Liver (tissue), 9 donors: ENCODE measurements around the gene CDH4. TPM values are rescaled to one million over a fixed set of nuclear protein-coding genes. Genes with fewer than 3 reads are reported as not detected.

Experiments
- DNase-seq: peaks from one replicate; pipeline ENCODE4 v3.0.0-alpha.2; 2017; ENCODE audit warnings: low spot score
- H3K27ac ChIP-seq, 2 donors: one replicate each; pipeline ENCODE4 v1.7.0; 2013; ENCODE audit warnings: inconsistent platforms in 2 of 2, low read length in 2 of 2, control low read depth in 1 of 2, low read depth in 1 of 2, mild to moderate bottlenecking in 1 of 2
- H3K27me3 ChIP-seq, 4 donors: one replicate each; pipeline versions ENCODE4 v1.6.1 to v1.7.0; 2013; ENCODE audit warnings: low read length in 3 of 4, inconsistent platforms in 1 of 4, mild to moderate bottlenecking in 1 of 4, moderate library complexity in 1 of 4; ENCODE audit not compliant: control insufficient read depth in 4 of 4, insufficient read depth in 4 of 4
- H3K36me3 ChIP-seq, 4 donors: one replicate each; pipeline versions ENCODE4 v1.6.1 to v1.7.0; 2013; ENCODE audit warnings: low read length in 3 of 4, mild to moderate bottlenecking in 3 of 4, low read depth in 1 of 4, moderate library complexity in 1 of 4; ENCODE audit not compliant: control insufficient read depth in 4 of 4, insufficient read depth in 3 of 4
- H3K4me1 ChIP-seq, 4 donors: one replicate each; pipeline versions ENCODE4 v1.6.1 to v1.7.0; 2013; ENCODE audit warnings: low read length in 3 of 4, mild to moderate bottlenecking in 3 of 4, moderate library complexity in 1 of 4; ENCODE audit not compliant: control insufficient read depth in 4 of 4, insufficient read depth in 4 of 4
- H3K4me3 ChIP-seq, 3 donors: one replicate each; pipeline versions ENCODE4 v1.6.1 to v1.7.0; 2013; ENCODE audit warnings: low read length in 3 of 3, control low read depth in 1 of 3, low read depth in 1 of 3, mild to moderate bottlenecking in 1 of 3
- H3K9ac ChIP-seq, 2 donors: one replicate each; pipeline ENCODE4 v1.7.0; 2013; ENCODE audit warnings: low read length in 2 of 2, mild to moderate bottlenecking in 2 of 2, moderate library complexity in 2 of 2, control low read depth in 1 of 2, low read depth in 1 of 2
- H3K9me3 ChIP-seq, 4 donors: one replicate each; pipeline versions ENCODE4 v1.6.1 to v1.7.0; 2013; ENCODE audit warnings: low read length in 3 of 4; ENCODE audit not compliant: control insufficient read depth in 4 of 4
- ATF3 ChIP-seq: IDR thresholded peaks from 2 replicates; pipeline ENCODE4 v1.6.1; 2016; ENCODE audit warnings: antibody characterized with exemption
- EGR1 ChIP-seq, 2 donors: IDR thresholded peaks; 2 replicates each; pipeline ENCODE4 v1.6.1; 2016 to 2018; ENCODE audit warnings: antibody characterized with exemption in 2 of 2, low read depth in 2 of 2
- FOXA2 ChIP-seq: IDR thresholded peaks from 2 replicates; pipeline ENCODE4 v1.6.1; 2016; ENCODE audit warnings: antibody characterized with exemption
- GABPA ChIP-seq, 2 donors: IDR thresholded peaks in 1 of 2; conservative IDR thresholded peaks in 1 of 2; 2 replicates each; pipeline ENCODE4 v1.6.1; 2016; ENCODE audit warnings: antibody characterized with exemption in 2 of 2, mild to moderate bottlenecking in 1 of 2, moderate library complexity in 1 of 2
- HNF4A ChIP-seq, 2 donors: conservative IDR thresholded peaks; 2 replicates each; pipeline ENCODE4 v1.6.1; 2016; ENCODE audit warnings: antibody characterized with exemption in 2 of 2, mild to moderate bottlenecking in 2 of 2
- HNF4G ChIP-seq: IDR thresholded peaks from 2 replicates; pipeline ENCODE4 v1.6.1; 2016; ENCODE audit warnings: antibody characterized with exemption
- JUND ChIP-seq, 2 donors: IDR thresholded peaks; 2 replicates each; pipeline ENCODE4 v1.6.1; 2016; ENCODE audit warnings: antibody characterized with exemption in 2 of 2
- NR2F2 ChIP-seq: IDR thresholded peaks from 2 replicates; pipeline ENCODE4 v1.6.1; 2016; ENCODE audit warnings: antibody characterized with exemption
- RAD21 ChIP-seq, 2 donors: IDR thresholded peaks; 2 replicates each; pipeline ENCODE4 v1.6.1; 2016; ENCODE audit warnings: antibody characterized with exemption in 2 of 2, mild to moderate bottlenecking in 2 of 2
- REST ChIP-seq: IDR thresholded peaks from 2 replicates; pipeline ENCODE4 v1.6.1; 2016; ENCODE audit warnings: antibody characterized with exemption, mild to moderate bottlenecking
- RXRA ChIP-seq, 2 donors: IDR thresholded peaks; 2 replicates each; pipeline ENCODE4 v1.6.1; 2017 to 2018; ENCODE audit warnings: antibody characterized with exemption in 2 of 2, mild to moderate bottlenecking in 1 of 2
- SP1 ChIP-seq: IDR thresholded peaks from 2 replicates; pipeline ENCODE4 v1.6.1; 2018; ENCODE audit warnings: antibody characterized with exemption, mild to moderate bottlenecking
- YY1 ChIP-seq: IDR thresholded peaks from 2 replicates; pipeline ENCODE4 v1.6.1; 2016; ENCODE audit warnings: antibody characterized with exemption, mild to moderate bottlenecking
- WGBS: extraction: QIAGEN DNeasy Blood & Tissue Kit; methylation state at CpG from one replicate; pipeline ENCODE4 v1.1.7; 2013; 5-methylcytosine and 5-hydroxymethylcytosine counted together
- polyA plus RNA-seq, 2 donors: library from polyadenylated mRNA; stranded (reverse) in 1 of 2; unstranded in 1 of 2; fragments of 200-250 nt in 1 of 2; fragments of >200 nt in 1 of 2; fragmentation: Nextera tagmentation in 1 of 2; extraction: Ambion mirVana in 1 of 2; gene quantifications; one replicate each; pipeline versions ENCODE4 v1.2.1 to v1.2.3, GENCODE V29; 2013 to 2015
- total RNA-seq, 2 donors: library from RNA; depleted of rRNA; stranded (reverse); fragments of >200 nt; gene quantifications; one replicate each; pipeline ENCODE4 v1.2.3, GENCODE V29; 2014
- TF ChIP-seq, protein P1 (sequence below): IDR thresholded peaks from 2 replicates; pipeline ENCODE4 v1.6.1; 2016; ENCODE audit warnings: antibody characterized with exemption
- donor health status: healthy.
- donor health status: healthy.
- donor health status: healthy.
- donor health status: healthy.
- donor health status: healthy.

Gene CDH4
- total and polyA plus RNA-seq, 4 donors, result 0.03 to 0.25 (median 0.19) TPM; not detected in 1

- Histone ChIP-seq H3K27me3 (no peaks in the 10 kb centered on the region), H3K9me3 (no peaks in the 10 kb centered on the region), H3K9ac (no peak overlapping the region), H3K4me1 (no peaks in the 10 kb centered on the region), H3K4me3 (no peak overlapping the region), H3K27ac (no peak overlapping the region), H3K36me3 (no peaks in the 10 kb centered on the region)
- TF ChIP-seq GABPA (IDR thresholded peaks at IDR 0.05 in 1 of 2, conservative IDR thresholded peaks at IDR 0.05 in 1 of 2), result no peak
- TF ChIP-seq NR2F2, result no peak
- 80% methylated on average over 19 of the region's 19 CpGs for WGBS
- DNase-seq, result no peak
Observed at GRCh38 chr20:61635721-61636455, 383.8 kb downstream of the CDH4 start.

GRCh38 chr20:61636531-61637116 is 384.6 kb downstream of the CDH4 start:
- H3K4me1 ChIP-seq, result no peaks in the 10 kb centered on the region
- WGBS, result 63% methylated on average over 15 of the region's 15 CpGs
- no peaks in the 10 kb centered on the region for H3K36me3 ChIP-seq
- DNase-seq, result no peak
- TF ChIP-seq RXRA (IDR thresholded peaks at IDR 0.05) (no peak), HNF4G (no peak), ATF3 (no peak), YY1 (no peak), EGR1 (IDR thresholded peaks at IDR 0.05; ENCODE audit: low read depth in 2 of 2) (no peak), REST (no peak), JUND (IDR thresholded peaks at IDR 0.05) (no peak), FOXA2 (no peak), NR2F2 (no peak), HNF4A (conservative IDR thresholded peaks at IDR 0.05) (no peak), SP1 (no peak), RAD21 (IDR thresholded peaks at IDR 0.05) (no peak)
- TF ChIP-seq, protein P1, sequence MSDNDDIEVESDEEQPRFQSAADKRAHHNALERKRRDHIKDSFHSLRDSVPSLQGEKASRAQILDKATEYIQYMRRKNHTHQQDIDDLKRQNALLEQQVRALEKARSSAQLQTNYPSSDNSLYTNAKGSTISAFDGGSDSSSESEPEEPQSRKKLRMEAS, result no peak
- H3K27ac ChIP-seq, result no peak overlapping the region
- no peak overlapping the region for H3K9ac ChIP-seq
- H3K9me3 ChIP-seq, result no peaks in the 10 kb centered on the region
- no peaks in the 10 kb centered on the region for H3K27me3 ChIP-seq
- H3K4me3 ChIP-seq, result no peak overlapping the region
